SJSA1 (cell line): ENCODE measurements around the gene LRRC46. TPM values are rescaled to one million over a fixed set of nuclear protein-coding genes. Genes with fewer than 3 reads are reported as not detected.

Experiments
- DNase-seq, 2 experiments: peaks; one replicate each; pipeline ENCODE4 v3.0.0-alpha.2; 2015 to 2020; ENCODE audit warnings: low spot score in 2 of 2, low read depth in 1 of 2
- H3K27ac ChIP-seq: fragments of 250-450 bp; sonication (Bioruptor Pico); 2 replicates; pipeline ENCODE4 v1.5.1; 2020; ENCODE audit warnings: mild to moderate bottlenecking, moderate library complexity
- H3K27me3 ChIP-seq: fragments of 250-450 bp; sonication (Bioruptor Pico); replicated peaks from 2 replicates; pipeline ENCODE4 v1.5.1; 2020; ENCODE audit warnings: mild to moderate bottlenecking, moderate library complexity
- H3K36me3 ChIP-seq: fragments of 250-450 bp; sonication (Bioruptor Pico); 2 replicates; pipeline ENCODE4 v1.5.1; 2020; ENCODE audit warnings: mild to moderate bottlenecking
- H3K4me1 ChIP-seq: fragments of 250-450 bp; sonication (Bioruptor Pico); replicated peaks from 2 replicates; pipeline ENCODE4 v1.6.1; 2021; ENCODE audit warnings: mild to moderate bottlenecking
- H3K4me3 ChIP-seq: fragments of 250-450 bp; sonication (Bioruptor Pico); 2 replicates; pipeline ENCODE4 v1.5.1; 2020; ENCODE audit warnings: mild to moderate bottlenecking
- H3K9me3 ChIP-seq: fragments of 250-450 bp; sonication (Bioruptor Pico); replicated peaks from 2 replicates; pipeline ENCODE4 v1.5.1; 2020; ENCODE audit warnings: mild to moderate bottlenecking
- total RNA-seq: library from RNA; depleted of rRNA; stranded (reverse); fragments of >200 nt; shearing (Covaris generic); gene quantifications from 2 replicates; pipeline ENCODE4 v1.2.3, GENCODE V29; 2014; rRNA removed

LRRC46 gene
- total RNA-seq: not detected in 2 replicates

- Histone ChIP-seq H3K36me3 (peaks cover 27% of the 10 kb centered on the region), H3K27ac (peak within 1 kb of the TSS; percentile 74), H3K4me3 (peak within 1 kb of the TSS; percentile 63), H3K4me1 (peaks cover 21% of the 10 kb centered on the region), H3K9me3 (no peaks in the 10 kb centered on the region), H3K27me3 (no peaks in the 10 kb centered on the region)
- DNase-seq: peak; percentile 93 to 96
These were observed at the start of gene LRRC46, which contains the start of gene MRPL10 for GRCh38 chr17:47831003-47831933. LRRC46 (plus strand) TSS chr17:47831670; CDS start chr17:47831990, 320 bp downstream. MRPL10 (minus strand) TSS chr17:47831541; CDS start chr17:47831511, 30 bp downstream.

GRCh38 chr17:47785538-47786123 lies 45.8 kb upstream of the LRRC46 start:
- peaks cover 10% of the 10 kb centered on the region for H3K4me1 ChIP-seq
- H3K36me3 ChIP-seq: no peaks in the 10 kb centered on the region
- 0 out of 2 replicates have a peak, but pooled peaks cover 3% of the 10 kb centered on the region for H3K9me3 ChIP-seq
- H3K27me3 ChIP-seq: peaks cover 59% of the 10 kb centered on the region
- no peak overlapping the region for H3K4me3 ChIP-seq
- no peak overlapping the region for H3K27ac ChIP-seq
- DNase-seq: peak in 1 of 2 experiments; percentile 48

GRCh38 chr17:47789611-47790561 lies 41.6 kb upstream of the LRRC46 start:
- H3K36me3 ChIP-seq: no peaks in the 10 kb centered on the region
- peak; percentile 37 to 56 for DNase-seq
- no peaks in the 10 kb centered on the region for H3K9me3 ChIP-seq
- peaks cover 10% of the 10 kb centered on the region for H3K4me1 ChIP-seq
- peaks cover 73% of the 10 kb centered on the region for H3K27me3 ChIP-seq
- H3K4me3 ChIP-seq: peak overlapping the region; percentile 6; the same call in 1 of the 2 replicates
- no peak overlapping the region for H3K27ac ChIP-seq

GRCh38 chr17:47791025-47791424 lies 40.4 kb upstream of the LRRC46 start:
- H3K36me3 ChIP-seq: no peaks in the 10 kb centered on the region
- no peaks in the 10 kb centered on the region for H3K9me3 ChIP-seq
- no peak overlapping the region for H3K4me3 ChIP-seq
- H3K27me3 ChIP-seq: peaks cover 84% of the 10 kb centered on the region
- no peak overlapping the region for H3K27ac ChIP-seq
- peak in 1 of 2 experiments; percentile 27 for DNase-seq
- H3K4me1 ChIP-seq: peaks cover 10% of the 10 kb centered on the region

- DNase-seq: no peak
- Histone ChIP-seq H3K4me3 (no peak overlapping the region), H3K9me3 (no peaks in the 10 kb centered on the region), H3K4me1 (peaks cover 10% of the 10 kb centered on the region), H3K36me3 (no peaks in the 10 kb centered on the region), H3K27me3 (peaks cover 81% of the 10 kb centered on the region), H3K27ac (no peak overlapping the region)
These were observed 39.0 kb upstream of the LRRC46 start for GRCh38 chr17:47792457-47792856.

GRCh38 chr17:47792979-47793378 lies 38.5 kb upstream of the LRRC46 start:
- DNase-seq: peak in 1 of 2 experiments; percentile 16

GRCh38 chr17:47797797-47798196 lies 33.7 kb upstream of the LRRC46 start:
- peaks cover 59% of the 10 kb centered on the region for H3K27me3 ChIP-seq
- peak in 1 of 2 experiments; percentile 31 for DNase-seq

More at GRCh38 chr17:47792979-47793378, 38.5 kb upstream of the LRRC46 start:
- H3K27me3 ChIP-seq: peaks cover 84% of the 10 kb centered on the region
- H3K9me3 ChIP-seq: no peaks in the 10 kb centered on the region
- H3K4me3 ChIP-seq: no peak overlapping the region
- H3K4me1 ChIP-seq: peaks cover 10% of the 10 kb centered on the region
- no peaks in the 10 kb centered on the region for H3K36me3 ChIP-seq
- H3K27ac ChIP-seq: no peak overlapping the region

GRCh38 chr17:47800686-47801085 lies 30.8 kb upstream of the LRRC46 start:
- Histone ChIP-seq H3K9me3 (no peaks in the 10 kb centered on the region), H3K27me3 (peaks cover 32% of the 10 kb centered on the region), H3K27ac (no peak overlapping the region), H3K36me3 (no peaks in the 10 kb centered on the region), H3K4me1 (no peaks in the 10 kb centered on the region), H3K4me3 (no peak overlapping the region)
- DNase-seq: peak in 1 of 2 experiments; percentile 41

More at GRCh38 chr17:47797797-47798196, 33.7 kb upstream of the LRRC46 start:
- Histone ChIP-seq H3K36me3 (no peaks in the 10 kb centered on the region), H3K4me1 (no peaks in the 10 kb centered on the region), H3K4me3 (no peak overlapping the region), H3K27ac (no peak overlapping the region), H3K9me3 (no peaks in the 10 kb centered on the region)

- no peaks in the 10 kb centered on the region for H3K4me1 ChIP-seq
These were observed 30.2 kb upstream of the LRRC46 start for GRCh38 chr17:47801176-47801765.

GRCh38 chr17:47801906-47802305 lies 29.6 kb upstream of the LRRC46 start:
- H3K27me3 ChIP-seq: peaks cover 25% of the 10 kb centered on the region
- no peaks in the 10 kb centered on the region for H3K9me3 ChIP-seq
- no peak for DNase-seq
- H3K27ac ChIP-seq: no peak overlapping the region
- no peak overlapping the region for H3K4me3 ChIP-seq
- no peaks in the 10 kb centered on the region for H3K4me1 ChIP-seq
- H3K36me3 ChIP-seq: no peaks in the 10 kb centered on the region

More at GRCh38 chr17:47801176-47801765, 30.2 kb upstream of the LRRC46 start:
- no peak overlapping the region for H3K27ac ChIP-seq
- H3K4me3 ChIP-seq: no peak overlapping the region
- H3K9me3 ChIP-seq: no peaks in the 10 kb centered on the region
- H3K36me3 ChIP-seq: no peaks in the 10 kb centered on the region
- H3K27me3 ChIP-seq: peaks cover 26% of the 10 kb centered on the region
- DNase-seq: no peak

GRCh38 chr17:47802341-47803022 lies 29.0 kb upstream of the LRRC46 start:
- peak; percentile 30 to 54 for DNase-seq
- H3K27me3 ChIP-seq: peaks cover 25% of the 10 kb centered on the region
- H3K9me3 ChIP-seq: no peaks in the 10 kb centered on the region
- H3K4me3 ChIP-seq: no peak overlapping the region
- H3K27ac ChIP-seq: no peak overlapping the region
- no peaks in the 10 kb centered on the region for H3K4me1 ChIP-seq
- peaks cover 5% of the 10 kb centered on the region; the same call in 1 of the 2 replicates for H3K36me3 ChIP-seq

- H3K27me3 ChIP-seq: peaks cover 18% of the 10 kb centered on the region
- H3K27ac ChIP-seq: no peak overlapping the region
- peaks cover 10% of the 10 kb centered on the region for H3K36me3 ChIP-seq
- no peaks in the 10 kb centered on the region for H3K4me1 ChIP-seq
- no peak for DNase-seq
- no peaks in the 10 kb centered on the region for H3K9me3 ChIP-seq
- no peak overlapping the region for H3K4me3 ChIP-seq
These were observed 28.3 kb upstream of the LRRC46 start for GRCh38 chr17:47803201-47803600.
